ENCODE results near the gene CORIN.
A peak's percentile ranks its signal among the peaks of the same experiment; 100 is the strongest.

The CORIN gene

GRCh38 chr4:47836641-47837093 is 1.2 kb downstream of the CORIN start:
- DNase-seq (ENCODE audit: low read depth in 2 of 2), result peak; percentile 45 to 57

- DNase-seq (ENCODE audit: low read depth in 2 of 2), result no peak
These were observed 2.4 kb downstream of the CORIN start for GRCh38 chr4:47835494-47835893.

DNA sequence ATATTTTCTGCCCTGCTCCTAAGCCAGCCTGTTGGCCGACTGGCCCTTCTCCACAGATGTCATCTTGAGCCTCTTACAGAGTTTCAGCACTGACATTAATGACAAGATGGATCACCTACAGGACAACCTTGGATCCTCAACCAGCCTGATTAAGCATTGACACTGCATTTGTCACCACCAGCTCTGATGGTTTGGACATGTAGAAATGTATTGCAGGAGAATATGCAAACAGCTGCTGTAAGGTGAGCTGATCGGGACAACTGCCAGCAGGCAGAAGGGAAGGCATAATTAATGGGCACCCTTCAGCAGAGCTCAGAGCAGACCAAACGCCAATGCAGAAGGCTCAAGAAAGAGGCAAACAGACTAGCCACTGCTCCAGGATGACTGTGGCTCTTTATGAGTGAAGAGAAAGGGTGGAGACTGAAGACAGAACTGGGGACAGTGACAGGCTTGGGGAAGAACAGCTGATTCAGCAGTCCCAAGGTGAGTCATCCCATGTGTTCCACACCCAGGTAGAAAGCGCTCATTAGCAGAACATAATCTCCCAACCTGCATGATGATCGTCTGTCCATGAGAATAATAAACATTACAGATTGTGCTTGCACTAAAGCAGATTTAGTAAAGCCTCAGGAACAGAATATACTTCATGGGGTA is 6.7 kb downstream of the CORIN start:
- no peak for DNase-seq (ENCODE audit: low read depth in 2 of 2)

- DNase-seq (ENCODE audit: low read depth in 2 of 2), result no peak
These were observed 7.4 kb downstream of the CORIN start for GRCh38 chr4:47830265-47831025.

GRCh38 chr4:47829438-47829837 is 8.4 kb downstream of the CORIN start:
- no peak for DNase-seq (ENCODE audit: low read depth in 2 of 2)

DNA sequence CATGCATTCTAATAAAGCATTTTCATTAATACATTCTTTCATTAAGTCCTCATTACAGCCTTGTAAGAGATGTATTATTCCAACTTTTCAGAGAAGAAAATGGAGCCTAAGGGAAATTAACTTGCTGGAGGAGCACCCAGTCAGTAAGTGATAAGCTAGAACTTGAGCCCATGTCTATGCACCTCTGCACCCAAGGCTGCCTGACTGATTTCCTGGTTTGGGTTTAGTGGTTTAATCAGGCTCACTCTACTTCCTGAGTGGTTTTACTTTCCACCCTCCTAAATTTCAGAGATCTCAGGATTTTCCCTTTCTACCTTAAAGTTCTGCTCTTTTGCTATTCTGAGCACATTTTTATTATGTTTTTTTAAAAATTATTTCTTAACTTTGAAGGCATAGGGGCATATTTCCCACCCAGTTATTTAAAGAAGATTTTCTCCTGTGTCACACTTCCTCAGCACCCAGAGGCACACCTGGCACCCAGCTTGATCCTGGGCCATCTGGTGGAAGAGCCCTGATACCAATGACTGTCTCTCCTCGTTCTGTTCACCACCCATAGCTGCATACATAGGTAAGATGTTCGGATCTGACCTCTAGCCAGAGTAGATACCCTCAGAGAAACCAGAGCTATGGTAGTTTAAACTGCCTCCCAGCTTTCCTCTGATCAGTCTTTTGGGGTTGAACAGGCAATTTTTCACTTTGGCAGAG is 10.4 kb downstream of the CORIN start:
- DNase-seq (ENCODE audit: low read depth in 2 of 2), result no peak

DNA sequence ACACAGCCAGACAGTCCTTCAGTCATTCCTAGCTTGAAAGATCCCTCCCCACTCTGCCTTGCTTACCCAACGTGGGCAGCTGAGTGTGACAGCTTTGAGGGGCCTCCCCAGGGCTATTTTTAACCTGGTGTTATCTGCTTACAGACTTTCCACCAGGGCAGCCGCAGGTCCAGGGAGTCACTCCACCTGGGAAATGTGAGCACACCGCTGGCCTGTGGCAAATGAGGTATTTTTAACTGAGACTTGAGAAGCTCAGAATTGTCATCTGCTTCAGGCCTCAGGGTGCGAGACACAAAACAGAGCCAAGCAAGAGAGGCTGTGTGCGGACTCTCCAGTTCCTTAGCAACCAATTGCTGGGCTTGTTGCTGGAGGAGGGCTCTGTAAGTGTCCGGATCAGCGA is 13.0 kb downstream of the CORIN start:
- DNase-seq (ENCODE audit: low read depth in 2 of 2), result no peak

DNA sequence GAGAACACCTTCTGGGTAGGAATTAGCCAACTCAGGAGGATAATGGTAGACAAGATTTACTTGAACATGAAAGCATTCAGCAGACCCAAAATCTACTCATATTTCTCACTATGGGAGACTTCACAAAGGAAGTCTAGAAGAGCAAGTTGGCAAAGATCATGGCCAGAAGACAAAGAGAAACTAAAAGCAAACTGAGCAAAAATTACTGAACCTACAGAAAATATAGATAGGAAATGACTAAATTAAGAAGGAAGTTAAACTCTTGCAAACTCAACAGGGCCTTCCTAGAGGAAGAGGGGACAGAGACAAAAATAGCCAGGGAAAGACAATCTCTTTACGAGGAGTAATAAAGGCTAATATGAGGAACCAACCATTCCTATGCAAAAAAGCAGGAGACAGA is 18.7 kb downstream of the CORIN start:
- no peak for DNase-seq (ENCODE audit: low read depth in 2 of 2)

DNA sequence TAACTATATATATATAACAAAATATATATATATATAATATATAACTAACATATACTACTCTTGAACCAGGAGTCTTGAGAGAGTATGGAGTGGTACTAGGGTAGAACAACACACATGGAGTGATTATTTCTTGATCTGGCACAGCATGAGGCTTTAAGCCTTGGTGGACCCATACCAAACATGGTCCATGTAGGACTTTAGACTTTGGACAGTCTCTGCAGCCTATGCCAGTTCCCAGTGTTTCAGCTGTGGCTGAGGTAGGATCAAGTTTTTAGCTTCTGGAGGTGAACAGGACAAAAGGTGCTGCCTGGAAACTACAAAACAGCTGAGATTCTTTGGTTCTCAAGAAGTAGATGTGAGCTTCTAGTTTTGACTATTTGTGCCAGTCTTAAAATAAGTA is 20.6 kb downstream of the CORIN start:
- no peak for DNase-seq (ENCODE audit: low read depth in 2 of 2)

- no peak for DNase-seq (ENCODE audit: low read depth in 2 of 2)
These were observed 21.1 kb downstream of the CORIN start for GRCh38 chr4:47816748-47817147.

DNA sequence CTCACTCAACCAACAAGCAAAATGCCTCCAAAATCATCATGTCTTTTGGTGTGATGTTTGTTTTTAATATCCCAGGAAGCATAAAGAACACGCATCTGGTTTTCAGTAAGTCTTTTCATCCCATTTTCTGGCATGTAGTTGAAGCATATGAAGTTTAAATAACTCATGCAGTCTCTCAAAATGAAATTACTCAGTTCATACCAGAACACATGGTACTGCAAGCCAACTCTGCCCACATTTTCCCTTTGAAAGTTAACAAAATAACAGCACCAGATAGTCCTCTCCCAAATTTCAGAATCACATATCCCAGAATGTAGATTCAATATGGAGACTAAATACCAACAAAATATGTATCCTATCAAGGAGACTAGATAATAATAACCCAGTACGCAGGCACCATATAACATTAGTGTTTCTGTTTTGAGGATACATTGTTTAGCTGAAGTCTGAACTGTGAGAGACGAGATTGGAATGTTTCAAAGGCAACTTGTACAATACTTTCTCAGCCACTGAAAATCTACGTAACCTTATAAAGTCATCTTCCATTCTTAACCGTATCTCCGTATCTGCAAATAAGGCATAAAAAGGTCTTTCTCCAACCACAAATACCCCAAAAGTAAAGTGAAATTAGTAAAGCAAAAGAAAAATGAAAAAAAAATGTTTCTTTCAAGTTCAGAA is 23.1 kb downstream of the CORIN start:
- DNase-seq (ENCODE audit: low read depth in 2 of 2), result no peak

- DNase-seq (ENCODE audit: low read depth in 2 of 2), result no peak
These were observed 28.1 kb downstream of the CORIN start for GRCh38 chr4:47809654-47810203.

- no peak for DNase-seq (ENCODE audit: low read depth in 2 of 2)
These were observed 33.3 kb downstream of the CORIN start for GRCh38 chr4:47804598-47804997.

DNA sequence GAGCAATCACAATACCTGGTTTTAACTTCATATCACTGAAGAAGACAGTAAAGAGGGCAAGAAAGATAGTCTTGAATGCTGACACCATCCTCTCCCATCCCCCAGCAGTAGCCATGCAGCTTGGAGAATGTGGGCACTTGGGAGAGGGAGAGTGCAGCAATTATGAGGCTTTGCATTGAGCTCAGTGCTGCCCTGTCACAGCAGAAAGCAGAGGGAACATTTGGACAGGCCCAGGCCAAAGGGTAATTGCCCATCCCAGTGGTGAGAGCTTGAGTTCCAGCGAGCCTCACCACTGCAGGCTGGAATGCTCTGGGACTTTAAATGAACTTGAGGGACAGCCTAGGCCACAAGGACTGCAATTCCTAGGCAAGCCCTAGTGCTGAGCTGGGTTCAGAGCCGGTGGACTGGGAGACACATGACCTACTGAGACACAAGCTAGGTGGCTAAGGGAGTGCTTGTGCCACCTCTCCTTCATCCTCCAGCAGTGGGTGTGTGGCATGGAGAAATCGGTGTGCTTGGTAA is 36.3 kb downstream of the CORIN start:
- DNase-seq (ENCODE audit: low read depth in 2 of 2), result no peak

DNA sequence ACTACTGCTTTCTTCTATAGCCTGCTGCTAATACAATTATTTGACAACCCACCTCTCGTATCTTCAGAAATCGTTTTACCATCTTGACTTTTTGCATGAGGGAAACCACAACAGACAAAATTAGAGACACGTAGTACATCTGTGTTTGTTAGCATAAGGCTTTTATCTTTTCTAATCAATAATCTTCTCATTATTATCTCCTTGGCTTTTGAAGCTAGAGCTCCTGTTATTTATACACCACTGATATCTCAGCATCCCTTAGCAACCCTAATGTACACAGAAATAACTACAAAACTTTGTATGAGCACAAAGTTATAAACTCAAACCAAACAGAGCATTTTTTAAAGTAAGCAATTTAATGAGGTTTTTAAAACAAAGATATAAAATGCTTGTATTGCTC is 39.7 kb downstream of the CORIN start:
- DNase-seq (ENCODE audit: low read depth in 2 of 2), result no peak

DNA sequence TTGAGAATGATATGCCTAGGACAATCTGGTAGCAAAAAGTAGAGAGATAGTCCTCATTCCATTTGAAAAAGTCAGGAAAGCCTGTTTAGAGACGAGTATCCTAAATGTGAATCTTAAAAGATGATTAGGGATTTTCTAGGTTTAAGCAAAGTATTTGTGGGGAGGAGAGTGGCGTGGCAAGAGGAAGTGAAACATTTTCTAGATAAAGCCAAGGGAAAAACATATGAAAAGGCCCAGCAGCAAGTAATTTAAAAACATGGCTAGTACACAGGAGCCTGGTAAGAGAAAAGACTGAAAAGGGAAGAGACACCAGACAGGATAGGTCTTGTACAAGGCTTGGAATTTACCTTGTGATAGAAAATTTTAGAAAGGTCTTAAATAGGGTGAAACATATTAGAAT is 45.9 kb downstream of the CORIN start:
- no peak for DNase-seq (ENCODE audit: low read depth in 2 of 2)

GRCh38 chr4:47790105-47790504 is 47.8 kb downstream of the CORIN start:
- no peak for DNase-seq (ENCODE audit: low read depth in 2 of 2)

DNA sequence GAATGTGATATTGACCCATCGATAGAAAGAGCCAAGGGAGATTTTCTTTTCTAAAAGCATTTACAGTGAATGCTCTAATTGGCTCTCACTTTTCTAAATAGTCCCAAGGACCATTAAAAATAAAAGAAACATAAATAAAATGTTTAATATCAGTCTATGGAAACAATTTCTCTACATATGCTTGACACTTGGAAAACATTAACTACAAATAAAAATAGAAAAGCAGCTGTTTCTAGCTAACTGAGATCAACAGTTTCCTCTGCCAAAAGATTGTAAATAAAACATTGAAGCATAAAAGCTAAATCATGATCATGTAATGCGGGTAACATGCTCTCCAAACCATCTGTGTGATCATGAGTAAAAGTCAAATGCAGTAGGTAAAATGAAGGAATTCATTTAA is 49.7 kb downstream of the CORIN start:
- no peak for DNase-seq (ENCODE audit: low read depth in 2 of 2)

DNA sequence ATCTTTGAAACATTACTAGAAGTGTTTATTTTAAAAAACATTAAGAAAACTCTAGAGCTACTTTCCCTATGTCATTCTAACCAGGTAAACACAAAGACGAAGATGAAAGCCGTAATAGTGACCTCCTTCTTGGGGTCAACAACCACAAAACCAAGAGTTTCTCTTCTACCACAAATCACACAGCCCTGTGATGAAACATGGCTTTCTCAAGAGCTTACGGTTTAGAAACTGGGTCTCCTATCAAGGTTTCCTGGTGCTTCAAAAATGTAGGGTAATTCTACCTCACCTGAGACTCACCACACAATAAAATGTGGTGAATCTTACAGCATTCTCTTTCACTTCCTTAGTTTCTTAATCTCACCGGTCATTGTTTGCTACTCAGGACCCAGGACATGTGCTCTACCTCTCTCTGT is 50.9 kb downstream of the CORIN start:
- no peak for DNase-seq (ENCODE audit: low read depth in 2 of 2)

DNA sequence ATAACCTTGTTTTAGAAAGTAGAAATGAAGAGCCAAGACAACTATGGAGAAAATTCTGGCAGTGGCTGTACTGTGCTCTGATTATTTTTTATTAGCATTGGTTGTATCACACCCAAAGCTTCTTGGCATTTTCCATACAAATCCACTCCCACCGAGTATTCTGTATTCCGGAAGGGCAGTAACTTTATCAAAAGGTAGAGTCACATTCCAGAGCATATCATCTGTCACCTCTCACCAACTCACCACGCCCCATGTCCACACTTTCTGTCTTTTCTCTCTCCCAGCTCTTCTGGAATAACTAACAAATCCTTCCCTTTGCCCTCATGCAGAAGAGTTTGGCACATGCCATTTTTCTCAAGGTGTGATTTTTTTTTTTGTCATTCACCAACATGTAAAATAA is 52.7 kb downstream of the CORIN start:
- no peak for DNase-seq (ENCODE audit: low read depth in 2 of 2)

DNA sequence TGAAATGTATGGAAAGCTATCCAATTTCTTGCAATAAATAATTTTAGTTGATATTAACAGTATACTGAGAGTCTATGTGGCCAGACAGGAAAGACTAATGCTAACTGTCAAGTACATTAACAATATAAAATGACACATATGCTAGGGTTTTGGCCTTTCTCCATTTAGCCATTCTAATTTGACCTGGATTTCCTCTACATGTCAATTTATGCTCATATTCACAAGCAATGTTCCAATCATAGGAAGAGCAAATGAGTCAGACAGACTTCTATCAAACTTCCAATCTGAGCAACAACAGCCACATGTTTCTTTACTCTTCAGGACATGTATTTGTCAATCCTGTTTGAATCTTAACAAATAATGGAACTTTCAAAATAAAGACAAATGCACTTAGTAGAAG is 53.6 kb downstream of the CORIN start:
- DNase-seq (ENCODE audit: low read depth in 2 of 2), result no peak

- no peak for DNase-seq (ENCODE audit: low read depth in 2 of 2)
These were observed 61.5 kb downstream of the CORIN start for GRCh38 chr4:47776353-47776752.
